Endothelial cell of umbilical vein (primary cell): ENCODE results near the gene ACSL6. TPM values are rescaled to one million over a fixed set of nuclear protein-coding genes. Genes with fewer than 3 reads are reported as not detected.

ENCODE experiments used
- BruUV-seq: library from RNA; stranded (reverse); fragments of 400-500 nt; replicated peaks from 2 replicates; lab custom pipeline; 2021; lab: Mats Ljungman, UMichigan
- CTCF ChIA-PET: fragments of 300-600, 350-600 bp; sonication (Branson Sonifier 250); formaldehyde crosslinking; loops from one replicate; lab custom pipeline; 2021; ENCODE audit warnings: antibody characterized with exemption, inconsistent platforms; lab: Charles Lee
- POLR2A ChIA-PET: fragments of 300-600, 350-600 bp; sonication (Branson Sonifier 250); formaldehyde crosslinking; loops from one replicate; lab custom pipeline; 2021; ENCODE audit warnings: antibody characterized with exemption, inconsistent platforms; lab: Charles Lee
- DNase-seq: peaks from one replicate; pipeline ENCODE4 v3.0.0-alpha.2; 2011; ENCODE audit warnings: low read depth, low spot score
- FAIRE-seq: peaks from 2 replicates; lab custom pipeline; 2011; peaks lifted over from hg19 to GRCh38; lab: Jason Lieb, UNC
- H2AFZ ChIP-seq: 2 replicates; pipeline ENCODE4 v1.6.0; 2012; ENCODE audit warnings: low read depth, low read length, control low read depth, inconsistent platforms
- H3K27ac ChIP-seq: 2 replicates; pipeline ENCODE4 v1.5.1; 2011; ENCODE audit warnings: low read depth, mild to moderate bottlenecking, control low read depth, low read length, moderate library complexity; ENCODE audit not compliant: insufficient read depth
- H3K27me3 ChIP-seq, 2 experiments: 2 replicates each; pipeline versions ENCODE4 v1.6.0 to v1.6.1; 2011; ENCODE audit warnings: low read length in 2 of 2, mixed read lengths in 1 of 2; ENCODE audit not compliant: control insufficient read depth in 2 of 2, insufficient read depth in 2 of 2
- H3K36me3 ChIP-seq, 2 experiments: 2 replicates in 1 of 2; 3 replicates in 1 of 2; pipeline ENCODE4 v1.5.1; 2011; ENCODE audit warnings: low read length in 2 of 2, mild to moderate bottlenecking in 1 of 2, moderate library complexity in 1 of 2; ENCODE audit not compliant: control insufficient read depth in 2 of 2, insufficient read depth in 2 of 2; ENCODE audit errors: extremely low read depth in 1 of 2
- H3K4me1 ChIP-seq: 3 replicates; pipeline ENCODE4 v1.5.1; 2011; ENCODE audit warnings: mild to moderate bottlenecking, low read length; ENCODE audit not compliant: control insufficient read depth, insufficient read depth; ENCODE audit errors: extremely low read depth
- H3K4me2 ChIP-seq: 2 replicates; pipeline ENCODE4 v1.6.1; 2011; ENCODE audit warnings: low read length, control low read depth, mixed read lengths; ENCODE audit not compliant: insufficient read depth
- H3K4me3 ChIP-seq, 3 experiments: fragments of 200-600 bp in 1 of 3; sonication (generic), shearing (Covaris generic) in 1 of 3; replicated peaks in 1 of 3; 2 replicates each; pipeline ENCODE4 v1.5.1; 2011 to 2016; ENCODE audit warnings: control low read depth in 3 of 3, low read length in 3 of 3, mild to moderate bottlenecking in 2 of 3, inconsistent platforms in 1 of 3, low read depth in 1 of 3, moderate library complexity in 1 of 3; ENCODE audit not compliant: insufficient read depth in 1 of 3
- H3K79me2 ChIP-seq: 2 replicates; pipeline ENCODE4 v1.6.0; 2012; ENCODE audit warnings: low read length, inconsistent platforms; ENCODE audit not compliant: control insufficient read depth, insufficient read depth
- H3K9ac ChIP-seq: replicated peaks from 2 replicates; pipeline ENCODE3; 2011; ENCODE audit warnings: low read length, control low read depth; ENCODE audit not compliant: insufficient read depth; ENCODE audit errors: extremely low read depth
- H3K9me1 ChIP-seq: replicated peaks from 3 replicates; pipeline ENCODE4 v1.6.0; 2011; ENCODE audit warnings: mild to moderate bottlenecking, low read length; ENCODE audit not compliant: control insufficient read depth, insufficient read depth; ENCODE audit errors: extremely low read depth
- H3K9me3 ChIP-seq: replicated peaks from 2 replicates; pipeline ENCODE4 v1.5.1; 2012; ENCODE audit warnings: low read length, inconsistent platforms; ENCODE audit not compliant: control insufficient read depth, insufficient read depth
- H4K20me1 ChIP-seq: replicated peaks from 2 replicates; pipeline ENCODE3; 2011; ENCODE audit warnings: mild to moderate bottlenecking, low read length; ENCODE audit not compliant: control insufficient read depth, insufficient read depth; ENCODE audit errors: extremely low read depth
- CTCF ChIP-seq, 2 donors: IDR thresholded peaks; 1 replicate in 1 of 2; 2 replicates in 1 of 2; pipeline ENCODE4 v1.5.1; 2011; ENCODE audit warnings: low read length in 2 of 2, mild to moderate bottlenecking in 2 of 2, moderate library complexity in 2 of 2, control low read depth in 1 of 2, inconsistent platforms in 1 of 2, low read depth in 1 of 2; ENCODE audit not compliant: insufficient read depth in 1 of 2; ENCODE audit errors: extremely low read depth in 1 of 2
- EZH2 ChIP-seq: IDR thresholded peaks from 2 replicates; pipeline ENCODE4 v1.6.1; 2012; ENCODE audit warnings: borderline replicate concordance, low read depth, mild to moderate bottlenecking, moderate library complexity, low read length, inconsistent platforms; ENCODE audit not compliant: severe bottlenecking
- FOS ChIP-seq: IDR thresholded peaks from 2 replicates; pipeline ENCODE4 v1.6.1; 2011; ENCODE audit warnings: mild to moderate bottlenecking, low read length, moderate library complexity, borderline replicate concordance; ENCODE audit not compliant: insufficient read depth
- GATA2 ChIP-seq: IDR thresholded peaks from 2 replicates; pipeline ENCODE4 v1.7.0; 2011; ENCODE audit warnings: low read depth, mild to moderate bottlenecking, moderate library complexity, mixed read lengths, low read length; ENCODE audit not compliant: insufficient read length, insufficient read depth
- JUN ChIP-seq: IDR thresholded peaks from 2 replicates; pipeline ENCODE4 v1.6.1; 2011; ENCODE audit warnings: borderline replicate concordance, low read depth; ENCODE audit not compliant: insufficient read length, insufficient read depth
- MYC ChIP-seq: IDR thresholded peaks from one replicate; pipeline ENCODE4 v1.6.1; 2011; ENCODE audit warnings: mild to moderate bottlenecking, low read depth, low read length
- POLR2A ChIP-seq: IDR thresholded peaks from 2 replicates; pipeline ENCODE4 v1.6.1; 2012; ENCODE audit warnings: low read depth, mild to moderate bottlenecking, control low read depth, low read length
- POLR2AphosphoS5 ChIP-seq: IDR thresholded peaks from 2 replicates; pipeline ENCODE4 v1.6.1; 2012; ENCODE audit warnings: low read depth, mild to moderate bottlenecking, control low read depth, low read length, moderate library complexity; ENCODE audit not compliant: insufficient read depth
- dilution Hi-C: fragments of 300-500 bp; cut with MboI; formaldehyde crosslinking; loops from one replicate; pipeline ENCODE4 v1.15.0; 2019; ENCODE audit warnings: low sequenced_read_pairs; ENCODE audit not compliant: extremely low pct_ligation_motif_present
- intact Hi-C: fragments of 100-400 bp; cut with micrococcal nuclease; formaldehyde crosslinking; loops from one replicate; pipeline ENCODE4 v1.10.0; 2022
- polyA plus RNA-seq, 4 experiments: library from polyadenylated mRNA; depleted of rRNA in 3 of 4; stranded (reverse) in 3 of 4; unstranded in 1 of 4; fragments of >200 nt; gene quantifications; 2 replicates each; pipeline versions ENCODE4 v1.2.1 to v1.2.3, GENCODE V29; 2011 to 2012; ENCODE audit warnings: missing spikeins in 1 of 4
- total RNA-seq: library from RNA; stranded (reverse); gene quantifications from 2 replicates; pipeline ENCODE4 v1.2.3, GENCODE V29; 2021
- TF ChIP-seq, protein P1 (sequence below): IDR thresholded peaks from 2 replicates; pipeline ENCODE4 v1.6.1; 2011; ENCODE audit not compliant: insufficient read depth, insufficient read length

ACSL6 gene
- total and polyA plus RNA-seq, 2 donors (not counting 3 experiments of a cell fraction or from before 2014, with no cell fraction given), result not detected

DNA sequence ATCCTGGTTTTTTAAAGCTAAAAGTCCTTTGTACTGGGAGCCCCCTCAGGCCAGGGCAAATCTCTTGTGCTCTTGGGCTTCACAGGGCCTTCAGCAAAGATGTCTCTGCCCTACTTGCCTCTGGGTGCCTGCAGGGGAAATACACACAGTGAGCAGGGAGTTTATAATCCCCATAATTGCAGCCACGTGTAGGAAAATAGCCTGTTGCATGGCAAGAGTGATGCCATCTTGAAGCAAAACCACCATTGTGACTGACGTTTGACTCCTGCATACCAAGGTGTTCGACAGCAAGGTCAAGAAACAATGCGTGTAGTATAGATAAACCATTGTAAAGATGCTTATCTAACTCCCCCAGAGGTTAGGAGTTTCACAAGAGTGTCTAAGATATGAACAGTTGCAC, 37.6 kb upstream of the ACSL6 start:
- intact Hi-C loops (no loop called here), dilution Hi-C loops (no loop called here)
- H3K4me3 ChIP-seq, result no peak overlapping the region
- H3K9me3 ChIP-seq, result no peaks in the 10 kb centered on the region
- no peak for DNase-seq
- no peak for FAIRE-seq
- peaks cover 0 to 2% of the 10 kb centered on the region in 2 experiments for H3K27me3 ChIP-seq
- no peak overlapping the region for H2AFZ ChIP-seq
- no peaks in the 10 kb centered on the region for H3K79me2 ChIP-seq
- CTCF ChIA-PET, result interaction anchor here (0.8 to 1.1 kb wide), 2 partner anchors 9 to 14 kb away, joined by 3 read pairs; no protein-coding TSS in a partner anchor
- no peak overlapping the region for H3K9ac ChIP-seq
- no peaks in the 10 kb centered on the region for H3K4me1 ChIP-seq
- no peaks in the 10 kb centered on the region for H3K36me3 ChIP-seq
- H3K9me1 ChIP-seq, result no peaks in the 10 kb centered on the region
- no peaks in the 10 kb centered on the region for H4K20me1 ChIP-seq
- no TSS peak for BruUV-seq
- H3K4me2 ChIP-seq, result no peak overlapping the region
- no peak for TF ChIP-seq FOS
- TF ChIP-seq JUN, result no peak
- TF ChIP-seq POLR2AphosphoS5, result no peak
- no peak for TF ChIP-seq EZH2
- no peak for TF ChIP-seq POLR2A
- no peak for TF ChIP-seq GATA2
- TF ChIP-seq, protein P1, sequence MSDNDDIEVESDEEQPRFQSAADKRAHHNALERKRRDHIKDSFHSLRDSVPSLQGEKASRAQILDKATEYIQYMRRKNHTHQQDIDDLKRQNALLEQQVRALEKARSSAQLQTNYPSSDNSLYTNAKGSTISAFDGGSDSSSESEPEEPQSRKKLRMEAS, result no peak
- POLR2A ChIA-PET, result no interaction called here
- H3K27ac ChIP-seq, result no peak overlapping the region

- no peak overlapping the region for H2AFZ ChIP-seq
- TF ChIP-seq, protein P1, result no peak
- no peak for TF ChIP-seq FOS
- no peak for TF ChIP-seq CTCF (IDR thresholded peaks at IDR 0.05; ENCODE audit: extremely low read depth in 1 of 2, insufficient read depth in 1 of 2, low read depth in 1 of 2, low read length in 2 of 2)
- no peak for TF ChIP-seq GATA2
- TF ChIP-seq EZH2, result no peak
- TF ChIP-seq JUN, result no peak
- no peak for TF ChIP-seq POLR2A
- no peak for TF ChIP-seq MYC
- TF ChIP-seq POLR2AphosphoS5, result no peak
- H3K27ac ChIP-seq, result no peak overlapping the region
- no peaks in the 10 kb centered on the region for H3K9me3 ChIP-seq
- no peak overlapping the region for H3K4me2 ChIP-seq
- no TSS peak for BruUV-seq
- H4K20me1 ChIP-seq, result no peaks in the 10 kb centered on the region
- POLR2A ChIA-PET, result no interaction called here
- dilution Hi-C loops, result no loop called here
- peaks cover 0 to 4% of the 10 kb centered on the region in 2 experiments for H3K27me3 ChIP-seq
- H3K9ac ChIP-seq, result no peak overlapping the region
- CTCF ChIA-PET, result no interaction called here
- H3K4me3 ChIP-seq, result no peak overlapping the region
- H3K36me3 ChIP-seq, result no peaks in the 10 kb centered on the region
- intact Hi-C loops, result no loop called here
- DNase-seq, result no peak
- no peaks in the 10 kb centered on the region for H3K79me2 ChIP-seq
- no peaks in the 10 kb centered on the region for H3K9me1 ChIP-seq
- no peak for FAIRE-seq
- no peaks in the 10 kb centered on the region for H3K4me1 ChIP-seq
Measured at GRCh38 chr5:132046880-132047299, 35.4 kb upstream of the ACSL6 start.
